Adipocyte (in vitro differentiated cells): ENCODE data around the gene NBAS.
"Not testable (repeated sequence)": the region's sequence is repeated elsewhere in the genome, so short reads cannot be mapped to it uniquely, and the experiment has no call there.

Experiments
- DNase-seq: peaks from one replicate; pipeline ENCODE4 v3.0.0-alpha.2; 2015; ENCODE audit warnings: low read depth
- H3K27me3 ChIP-seq: replicated peaks from 2 replicates; pipeline ENCODE4 v1.7.0; 2013; ENCODE audit warnings: mild to moderate bottlenecking, low read length, moderate library complexity; ENCODE audit not compliant: control insufficient read depth, insufficient read depth
- H3K36me3 ChIP-seq: 2 replicates; pipeline ENCODE4 v1.7.0; 2013; ENCODE audit warnings: low read length, mild to moderate bottlenecking, moderate library complexity; ENCODE audit not compliant: control insufficient read depth, insufficient read depth, severe bottlenecking
- H3K4me1 ChIP-seq: 2 replicates; pipeline ENCODE4 v1.7.0; 2013; ENCODE audit warnings: mild to moderate bottlenecking, low read length, moderate library complexity; ENCODE audit not compliant: control insufficient read depth, insufficient read depth
- H3K4me3 ChIP-seq: 2 replicates; pipeline ENCODE4 v1.7.0; 2013; ENCODE audit warnings: mild to moderate bottlenecking, low read length, moderate library complexity
- H3K9ac ChIP-seq: 2 replicates; pipeline ENCODE4 v1.7.0; 2013; ENCODE audit warnings: mild to moderate bottlenecking, low read length, moderate library complexity
- H3K9me3 ChIP-seq: 2 replicates; pipeline ENCODE4 v1.7.0; 2013; ENCODE audit warnings: mild to moderate bottlenecking, low read length, moderate library complexity; ENCODE audit not compliant: control insufficient read depth

Gene NBAS

GRCh38 chr2:15449556-15450236 lies 111.4 kb downstream of the NBAS start:
- Histone ChIP-seq H3K36me3 (peaks cover 11% of the 10 kb centered on the region), H3K9me3 (peaks cover 4% of the 10 kb centered on the region), H3K27me3 (no peaks in the 10 kb centered on the region), H3K4me3 (no peak overlapping the region), H3K4me1 (peaks cover 25% of the 10 kb centered on the region), H3K9ac (no peak overlapping the region)
- DNase-seq = peak; percentile 8

- peaks cover 4% of the 10 kb centered on the region for H3K9me3 ChIP-seq
- no peak overlapping the region for H3K9ac ChIP-seq
- H3K36me3 ChIP-seq = peaks cover 7% of the 10 kb centered on the region
- H3K4me1 ChIP-seq = peaks cover 22% of the 10 kb centered on the region
- H3K4me3 ChIP-seq = no peak overlapping the region
- no peak for DNase-seq
- H3K27me3 ChIP-seq = no peaks in the 10 kb centered on the region
Measured at GRCh38 chr2:15448250-15448839, 112.8 kb downstream of the NBAS start.

- Histone ChIP-seq H3K36me3 (peaks cover 7% of the 10 kb centered on the region), H3K4me1 (peaks cover 16% of the 10 kb centered on the region), H3K27me3 (no peaks in the 10 kb centered on the region), H3K9me3 (peaks cover 4% of the 10 kb centered on the region), H3K9ac (no peak overlapping the region), H3K4me3 (no peak overlapping the region)
- no peak for DNase-seq
Measured at GRCh38 chr2:15447381-15447780, 113.8 kb downstream of the NBAS start.

- Histone ChIP-seq H3K36me3 (peaks cover 7% of the 10 kb centered on the region), H3K9ac (no peak overlapping the region), H3K4me1 (peaks cover 16% of the 10 kb centered on the region), H3K9me3 (peaks cover 4% of the 10 kb centered on the region), H3K4me3 (no peak overlapping the region), H3K27me3 (no peaks in the 10 kb centered on the region)
- no peak for DNase-seq
Measured at GRCh38 chr2:15446961-15447360, 114.2 kb downstream of the NBAS start.

- DNase-seq = no peak
- Histone ChIP-seq H3K4me1 (peaks cover 16% of the 10 kb centered on the region), H3K9me3 (peaks cover 4% of the 10 kb centered on the region), H3K27me3 (no peaks in the 10 kb centered on the region), H3K4me3 (no peak overlapping the region), H3K9ac (no peak overlapping the region), H3K36me3 (peaks cover 7% of the 10 kb centered on the region)
Measured at GRCh38 chr2:15445891-15446562, 115.1 kb downstream of the NBAS start.

- DNase-seq, H3K9me3 ChIP-seq, H3K36me3 ChIP-seq, H3K27me3 ChIP-seq, H3K4me1 ChIP-seq, H3K9ac ChIP-seq, H3K4me3 ChIP-seq: not testable (repeated sequence)
Measured at GRCh38 chr2:15439768-15440524, 121.2 kb downstream of the NBAS start.

GRCh38 chr2:15439366-15439765 lies 121.8 kb downstream of the NBAS start:
- not testable (repeated sequence) for DNase-seq, H3K9ac ChIP-seq, H3K27me3 ChIP-seq, H3K4me3 ChIP-seq, H3K9me3 ChIP-seq, H3K4me1 ChIP-seq, H3K36me3 ChIP-seq

GRCh38 chr2:15436195-15436594 lies 124.9 kb downstream of the NBAS start:
- Histone ChIP-seq H3K27me3 (no peaks in the 10 kb centered on the region), H3K4me3 (no peak overlapping the region), H3K4me1 (no peaks in the 10 kb centered on the region), H3K9ac (no peak overlapping the region), H3K9me3 (no peaks in the 10 kb centered on the region), H3K36me3 (no peaks in the 10 kb centered on the region)
- no peak for DNase-seq

- Histone ChIP-seq H3K9me3 (no peaks in the 10 kb centered on the region), H3K4me3 (no peak overlapping the region), H3K4me1 (no peaks in the 10 kb centered on the region), H3K36me3 (no peaks in the 10 kb centered on the region), H3K9ac (no peak overlapping the region), H3K27me3 (no peaks in the 10 kb centered on the region)
- DNase-seq = no peak
Measured at GRCh38 chr2:15435474-15435873, 125.7 kb downstream of the NBAS start.

GRCh38 chr2:15432642-15433256 lies 128.4 kb downstream of the NBAS start:
- H3K4me1 ChIP-seq = no peaks in the 10 kb centered on the region
- H3K27me3 ChIP-seq = no peaks in the 10 kb centered on the region
- no peaks in the 10 kb centered on the region for H3K36me3 ChIP-seq
- H3K9me3 ChIP-seq = no peaks in the 10 kb centered on the region
- DNase-seq = no peak
- no peak overlapping the region for H3K9ac ChIP-seq
- no peak overlapping the region for H3K4me3 ChIP-seq

- Histone ChIP-seq H3K9me3 (no peaks in the 10 kb centered on the region), H3K27me3 (no peaks in the 10 kb centered on the region)
Measured at GRCh38 chr2:15429032-15429431, 132.1 kb downstream of the NBAS start.

More at GRCh38 chr2:15429032-15429431, 132.1 kb downstream of the NBAS start:
- Histone ChIP-seq H3K4me3 (no peak overlapping the region), H3K36me3 (peaks cover 8% of the 10 kb centered on the region), H3K4me1 (no peaks in the 10 kb centered on the region), H3K9ac (no peak overlapping the region)
- no peak for DNase-seq
